Natural killer cell (primary cell): ENCODE results near the gene TMEM94. TPM values are rescaled to one million over a fixed set of nuclear protein-coding genes. Genes with fewer than 3 reads are reported as not detected.

Experiments
- ATAC-seq, 3 donors: fragments of 150-1000 bp in 2 of 3; fragments of 200-7000 bp in 1 of 3; cut with Tn5 transposase; 1 replicate in 1 of 3; 2 replicates in 2 of 3; pipeline ENCODE4 v1.10.0; 2021; ENCODE audit warnings: mild to moderate bottlenecking in 2 of 3, moderate library complexity in 2 of 3
- DNase-seq, 2 donors: peaks; one replicate each; pipeline versions ENCODE4 v3.0.0 to v3.0.0-alpha.2; 2013 to 2021; ENCODE audit warnings: mixed read lengths in 1 of 2
- H3K27ac ChIP-seq: one replicate; pipeline ENCODE4 v1.5.1; 2013; ENCODE audit warnings: mild to moderate bottlenecking, low read length
- H3K27me3 ChIP-seq: one replicate; pipeline ENCODE4 v1.6.1; 2013; ENCODE audit warnings: low read length; ENCODE audit not compliant: control insufficient read depth, insufficient read depth
- H3K36me3 ChIP-seq: one replicate; pipeline ENCODE4 v1.6.1; 2013; ENCODE audit warnings: low read length; ENCODE audit not compliant: control insufficient read depth, insufficient read depth
- H3K4me1 ChIP-seq: one replicate; pipeline ENCODE4 v1.6.1; 2013; ENCODE audit warnings: low read length; ENCODE audit not compliant: control insufficient read depth, insufficient read depth
- H3K4me3 ChIP-seq: one replicate; pipeline ENCODE4 v1.5.1; 2013; ENCODE audit warnings: low read length
- H3K9me3 ChIP-seq: one replicate; pipeline ENCODE4 v1.6.1; 2013; ENCODE audit warnings: low read length; ENCODE audit not compliant: control insufficient read depth, insufficient read depth
- H3K27ac Mint-ChIP-seq, 2 donors: one replicate each; pipeline ENCODE4 v1.8.0; 2022; ENCODE audit warnings: mild to moderate bottlenecking in 2 of 2, mixed read lengths in 2 of 2, moderate library complexity in 1 of 2
- H3K27me3 Mint-ChIP-seq, 2 donors: one replicate each; pipeline ENCODE4 v1.8.0; 2022; ENCODE audit warnings: low read depth in 2 of 2, mixed read lengths in 2 of 2
- H3K36me3 Mint-ChIP-seq: one replicate; pipeline ENCODE4 v1.8.0; 2022; ENCODE audit warnings: mixed read lengths
- H3K4me1 Mint-ChIP-seq, 2 donors: one replicate each; pipeline ENCODE4 v1.8.0; 2022; ENCODE audit warnings: mixed read lengths in 2 of 2
- H3K4me3 Mint-ChIP-seq: one replicate; pipeline ENCODE4 v1.8.0; 2022; ENCODE audit warnings: mild to moderate bottlenecking, moderate library complexity, mixed read lengths
- H3K9me3 Mint-ChIP-seq, 2 donors: one replicate each; pipeline ENCODE4 v1.8.0; 2022; ENCODE audit warnings: mixed read lengths in 2 of 2
- CTCF ChIP-seq: fragments of 200-600 bp; IDR thresholded peaks from one replicate; pipeline ENCODE4 v1.8.0; 2022; ENCODE audit warnings: antibody characterized with exemption
- WGBS: methylation state at CpG from one replicate; pipeline ENCODE4 v1.1.7; 2013; ENCODE audit warnings: missing lambda C conversion rate; ENCODE audit not compliant: insufficient coverage; 5-methylcytosine and 5-hydroxymethylcytosine counted together
- intact Hi-C: fragments of 100-400 bp; cut with micrococcal nuclease; formaldehyde crosslinking; loops from one replicate; pipeline ENCODE4 v1.14.2; 2022
- total RNA-seq, 4 donors: library from RNA; stranded (reverse); fragments of 120-200 nt in 1 of 4; gene quantifications; one replicate each; pipeline versions ENCODE4 v1.2.3 to v1.2.4, GENCODE V29; 2013 to 2022

Gene TMEM94
- total RNA-seq, 3 donors from 2014 or later (not counting 1 experiment from before 2014, with no cell fraction given), result 84.4 to 142 (median 104) TPM

- Histone ChIP-seq H3K36me3 (peaks cover 46% of the 10 kb centered on the region), H3K27ac (no peak overlapping the region), H3K4me3 (no peak overlapping the region), H3K4me1 (peaks cover 13% of the 10 kb centered on the region), H3K27me3 (no peaks in the 10 kb centered on the region), H3K9me3 (no peaks in the 10 kb centered on the region)
- Mint-ChIP-seq H3K36me3 (no peaks in the 10 kb centered on the region), H3K27me3 (no peaks in the 10 kb centered on the region), H3K4me1 (no peaks in the 10 kb centered on the region), H3K4me3 (no peak overlapping the region), H3K9me3 (no peaks in the 10 kb centered on the region), H3K27ac (no peak overlapping the region)
- intact Hi-C loops, result no loop called here
- DNase-seq (no peak), ATAC-seq (no peak)
- 71% methylated on average over 16 of the region's 16 CpGs for WGBS
- TF ChIP-seq CTCF, result no peak
These were observed 42.3 kb downstream of the TMEM94 start for GRCh38 chr17:75498726-75499213.

GRCh38 chr17:75499313-75500022 is 43.0 kb downstream of the TMEM94 start:
- H3K27ac ChIP-seq, result no peak overlapping the region
- intact Hi-C loops, result no loop called here
- 90% methylated on average over 16 of the region's 16 CpGs for WGBS
- H3K4me3 ChIP-seq, result no peak overlapping the region
- no peaks in the 10 kb centered on the region for H3K27me3 ChIP-seq
- H3K9me3 Mint-ChIP-seq, result no peaks in the 10 kb centered on the region
- H3K4me1 Mint-ChIP-seq, result peaks cover 0 to 7% of the 10 kb centered on the region in 2 donors
- no peaks in the 10 kb centered on the region for H3K9me3 ChIP-seq
- peak overlapping the region in 1 of 2 donors; percentile 47 for H3K27ac Mint-ChIP-seq
- peaks cover 20% of the 10 kb centered on the region for H3K4me1 ChIP-seq
- ATAC-seq (no peak), DNase-seq (no peak)
- no peaks in the 10 kb centered on the region for H3K36me3 Mint-ChIP-seq
- no peaks in the 10 kb centered on the region for H3K27me3 Mint-ChIP-seq
- H3K36me3 ChIP-seq, result peaks cover 39% of the 10 kb centered on the region
- no peak for TF ChIP-seq CTCF
- no peak overlapping the region for H3K4me3 Mint-ChIP-seq

GRCh38 chr17:75500419-75501216 is 44.2 kb downstream of the TMEM94 start:
- no peak overlapping the region for H3K27ac Mint-ChIP-seq
- 86% methylated on average over 17 of the region's 17 CpGs for WGBS
- Histone ChIP-seq H3K36me3 (peaks cover 29% of the 10 kb centered on the region), H3K4me3 (no peak overlapping the region), H3K9me3 (no peaks in the 10 kb centered on the region), H3K4me1 (peaks cover 27% of the 10 kb centered on the region), H3K27ac (no peak overlapping the region), H3K27me3 (no peaks in the 10 kb centered on the region)
- no peaks in the 10 kb centered on the region for H3K9me3 Mint-ChIP-seq
- H3K36me3 Mint-ChIP-seq, result no peaks in the 10 kb centered on the region
- intact Hi-C loops, result no loop called here
- H3K4me3 Mint-ChIP-seq, result no peak overlapping the region
- DNase-seq, result no peak
- no peaks in the 10 kb centered on the region for H3K27me3 Mint-ChIP-seq
- peaks cover 0 to 9% of the 10 kb centered on the region in 2 donors for H3K4me1 Mint-ChIP-seq
- no peak for TF ChIP-seq CTCF
- ATAC-seq, result no peak
